ENCODE results near the gene SLC34A1.

Gene SLC34A1

GRCh38 chr5:177447066-177447610 is 62.9 kb downstream of the SLC34A1 start:
- peak; percentile 25 for ATAC-seq

- ATAC-seq = no peak
These were observed 63.5 kb downstream of the SLC34A1 start for GRCh38 chr5:177447611-177448243.
